Activated T-helper 1 cell treated with anti-CD3 and anti-CD28 coated beads, Interleukin-12 subunit alpha, Interleukin-12 subunit beta, Interleukin-2, Interleukin-4 antibody, amounts not matched to agents 30 ng/mL and 10 ng/mL and 1 ng/mL, durations not matched to agents 14 hours and 24 hours and 36 hours (primary cell): Measurements from ENCODE around the gene PLP1. TPM values are rescaled to one million over a fixed set of nuclear protein-coding genes. Genes with fewer than 3 reads are reported as not detected.

Experiments
- DNase-seq: peaks from one replicate; pipeline ENCODE4 v3.0.0; 2021; ENCODE audit warnings: low spot score
- H3K27ac Mint-ChIP-seq: one replicate; pipeline ENCODE4 v1.8.0; 2021; ENCODE audit warnings: mild to moderate bottlenecking, mixed read lengths
- H3K27me3 Mint-ChIP-seq: one replicate; pipeline ENCODE4 v1.8.0; 2022; ENCODE audit warnings: mild to moderate bottlenecking, moderate library complexity, mixed read lengths; ENCODE audit not compliant: insufficient read depth
- H3K36me3 Mint-ChIP-seq: one replicate; pipeline ENCODE4 v1.8.0; 2021; ENCODE audit warnings: low read depth, mixed read lengths
- H3K4me1 Mint-ChIP-seq: one replicate; pipeline ENCODE4 v1.8.0; 2021; ENCODE audit warnings: low read depth, mixed read lengths
- H3K4me3 Mint-ChIP-seq: one replicate; pipeline ENCODE4 v1.8.0; 2021; ENCODE audit warnings: mild to moderate bottlenecking, moderate library complexity, mixed read lengths
- H3K9me3 Mint-ChIP-seq: one replicate; pipeline ENCODE4 v1.8.0; 2021; ENCODE audit warnings: mixed read lengths
- intact Hi-C: fragments of 100-400 bp; cut with micrococcal nuclease; formaldehyde crosslinking; loops from one replicate; pipeline ENCODE4 v1.15.1; 2024
- total RNA-seq: library from RNA; stranded (reverse); gene quantifications from 2 replicates; pipeline ENCODE4 v1.2.3, GENCODE V29; 2022

The PLP1 gene
- not detected in 2 replicates for total RNA-seq

DNA sequence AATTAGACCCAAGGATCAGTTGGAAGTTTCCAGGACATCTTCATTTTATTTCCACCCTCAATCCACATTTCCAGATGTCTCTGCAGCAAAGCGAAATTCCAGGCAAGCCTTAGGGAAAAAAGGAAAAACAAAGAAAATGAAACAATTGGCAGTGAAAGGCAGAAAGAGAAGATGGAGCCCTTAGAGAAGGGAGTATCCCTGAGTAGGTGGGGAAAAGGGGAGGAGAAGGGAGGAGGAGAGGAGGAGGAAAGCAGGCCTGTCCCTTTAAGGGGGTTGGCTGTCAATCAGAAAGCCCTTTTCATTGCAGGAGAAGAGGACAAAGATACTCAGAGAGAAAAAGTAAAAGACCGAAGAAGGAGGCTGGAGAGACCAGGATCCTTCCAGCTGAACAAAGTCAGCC, at the start of gene PLP1:
PLP1 (plus strand) TSS at position 295 of the 400 bp plus-strand sequence. CDS start 156 bp downstream, outside the sequence.
- no peaks in the 10 kb centered on the region for H3K9me3 Mint-ChIP-seq
- H3K4me1 Mint-ChIP-seq: no peaks in the 10 kb centered on the region
- no peak for DNase-seq
- H3K27ac Mint-ChIP-seq: no peak within 1 kb of the TSS
- H3K36me3 Mint-ChIP-seq: no peaks in the 10 kb centered on the region
- peaks cover 7% of the 10 kb centered on the region for H3K27me3 Mint-ChIP-seq
- H3K4me3 Mint-ChIP-seq: no peak within 1 kb of the TSS
- intact Hi-C loops: no loop called here

DNA sequence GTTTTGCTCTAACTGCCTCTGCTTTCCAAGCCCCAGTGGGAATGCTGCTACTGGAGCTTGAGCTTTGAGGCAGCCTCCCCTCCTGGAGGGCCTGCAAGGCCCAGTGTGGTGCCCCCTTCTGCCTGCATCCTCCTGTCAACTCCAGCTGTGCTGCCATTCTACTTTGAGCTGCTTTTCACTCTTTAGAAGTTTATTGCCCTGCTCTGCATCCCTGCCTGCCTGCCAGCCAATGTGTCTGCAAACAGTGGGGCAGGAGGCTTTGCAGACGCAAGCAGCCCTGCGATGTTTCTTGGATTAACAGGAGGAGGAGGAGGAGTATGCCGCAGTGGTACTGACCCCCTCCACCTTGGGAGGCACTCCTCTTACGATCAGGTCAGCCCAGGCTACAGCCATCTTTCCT, 49.5 kb upstream of the PLP1 start:
- Mint-ChIP-seq H3K27me3 (peaks cover 4% of the 10 kb centered on the region), H3K4me3 (no peak overlapping the region), H3K9me3 (no peaks in the 10 kb centered on the region), H3K27ac (no peak overlapping the region), H3K4me1 (no peaks in the 10 kb centered on the region), H3K36me3 (no peaks in the 10 kb centered on the region)
- intact Hi-C loops: no loop called here
- DNase-seq: no peak

DNA sequence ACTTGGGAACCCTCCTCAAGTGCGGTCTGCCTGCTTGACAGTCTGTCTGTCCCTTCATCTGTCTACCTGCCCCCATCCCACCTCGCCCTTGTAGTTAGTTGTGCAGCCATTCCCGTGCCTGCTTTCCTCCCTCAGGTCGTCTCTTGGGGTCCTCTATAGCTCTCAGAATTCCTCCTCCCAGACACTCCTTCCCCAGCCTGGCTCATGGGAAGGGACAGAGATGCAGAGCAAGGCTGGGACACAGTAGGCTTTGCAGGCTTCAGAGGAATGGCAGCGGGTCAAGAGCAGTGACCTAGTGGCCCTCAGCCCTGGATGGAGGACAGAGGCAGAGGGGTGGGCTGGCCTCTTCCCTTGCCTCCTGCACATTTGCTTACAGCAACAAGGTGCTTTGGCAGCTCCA, 47.6 kb upstream of the PLP1 start:
- no peaks in the 10 kb centered on the region for H3K9me3 Mint-ChIP-seq
- intact Hi-C loops: no loop called here
- no peak for DNase-seq
- no peak overlapping the region for H3K27ac Mint-ChIP-seq
- H3K36me3 Mint-ChIP-seq: no peaks in the 10 kb centered on the region
- H3K4me1 Mint-ChIP-seq: peaks cover 1% of the 10 kb centered on the region
- H3K4me3 Mint-ChIP-seq: no peak overlapping the region
- peaks cover 4% of the 10 kb centered on the region for H3K27me3 Mint-ChIP-seq

- H3K27me3 Mint-ChIP-seq: peaks cover 4% of the 10 kb centered on the region
- H3K27ac Mint-ChIP-seq: no peak overlapping the region
- DNase-seq: no peak
- intact Hi-C loops: no loop called here
- no peaks in the 10 kb centered on the region for H3K36me3 Mint-ChIP-seq
- H3K4me3 Mint-ChIP-seq: no peak overlapping the region
- peaks cover 7% of the 10 kb centered on the region for H3K4me1 Mint-ChIP-seq
- no peaks in the 10 kb centered on the region for H3K9me3 Mint-ChIP-seq
Measured at GRCh38 chrX:103730147-103730795, 46.4 kb upstream of the PLP1 start.

- no peak overlapping the region for H3K27ac Mint-ChIP-seq
- no peaks in the 10 kb centered on the region for H3K9me3 Mint-ChIP-seq
Measured at GRCh38 chrX:103730796-103731493, 45.7 kb upstream of the PLP1 start.

DNA sequence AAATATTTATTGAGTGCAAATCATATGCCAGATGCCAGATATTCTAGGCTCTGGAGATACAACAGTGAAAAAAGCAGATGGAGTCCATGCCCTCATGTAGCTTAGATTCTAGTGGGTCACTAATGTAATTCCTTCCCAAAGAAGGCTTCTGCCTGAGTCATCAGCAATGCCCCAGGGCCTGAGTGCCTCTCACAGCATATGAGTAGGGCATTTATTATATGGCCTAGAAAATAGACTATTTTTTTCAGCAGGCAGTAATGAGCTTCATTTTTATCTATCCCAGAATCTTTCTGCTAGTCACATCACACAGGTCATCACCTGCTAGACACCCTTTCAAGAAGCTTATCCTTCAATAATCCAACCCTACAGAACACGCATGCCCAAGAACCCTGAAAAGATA, 43.6 kb upstream of the PLP1 start:
- intact Hi-C loops: no loop called here

More at GRCh38 chrX:103730796-103731493, 45.7 kb upstream of the PLP1 start:
- intact Hi-C loops: no loop called here
- H3K4me1 Mint-ChIP-seq: peaks cover 7% of the 10 kb centered on the region
- peaks cover 4% of the 10 kb centered on the region for H3K27me3 Mint-ChIP-seq
- DNase-seq: no peak
- no peak overlapping the region for H3K4me3 Mint-ChIP-seq
- H3K36me3 Mint-ChIP-seq: no peaks in the 10 kb centered on the region

DNA sequence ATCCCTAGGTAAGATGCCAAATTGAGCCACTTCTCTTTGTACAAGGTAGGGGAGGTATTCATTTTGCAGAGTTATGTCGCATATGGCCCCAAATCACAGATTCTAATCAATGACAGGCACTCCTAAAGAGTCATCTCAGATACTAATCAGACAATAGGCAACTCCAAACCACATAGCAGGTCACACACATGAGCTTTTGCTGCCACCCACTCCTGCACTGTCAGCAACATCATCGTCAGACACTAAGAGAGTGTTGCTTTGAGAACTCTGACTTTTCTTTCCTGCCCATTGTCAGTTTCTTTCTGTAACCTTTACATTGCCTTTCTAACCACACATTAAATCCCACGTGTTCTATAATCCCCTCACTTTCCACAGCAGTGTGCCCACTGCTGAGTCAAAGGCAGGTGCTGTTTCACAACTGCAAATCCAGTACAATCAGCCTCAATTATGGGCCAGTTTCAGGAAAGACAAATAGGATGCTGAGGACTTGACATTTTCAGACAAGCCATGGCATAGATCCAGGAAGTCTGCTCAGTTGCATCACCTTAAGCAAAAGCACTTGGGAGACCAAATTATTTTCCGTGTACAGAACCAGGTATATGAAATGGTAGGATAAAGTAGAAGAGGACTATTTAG, 42.4 kb upstream of the PLP1 start:
- Mint-ChIP-seq H3K27me3 (peaks cover 4% of the 10 kb centered on the region), H3K4me1 (peaks cover 7% of the 10 kb centered on the region), H3K4me3 (no peak overlapping the region), H3K27ac (no peak overlapping the region), H3K9me3 (no peaks in the 10 kb centered on the region), H3K36me3 (no peaks in the 10 kb centered on the region)
- no peak for DNase-seq
- intact Hi-C loops: no loop called here

More for the DNA sequence above, 43.6 kb upstream of the PLP1 start:
- no peak for DNase-seq
- Mint-ChIP-seq H3K27me3 (peaks cover 4% of the 10 kb centered on the region), H3K4me3 (no peak overlapping the region), H3K9me3 (no peaks in the 10 kb centered on the region), H3K27ac (no peak overlapping the region), H3K4me1 (peaks cover 7% of the 10 kb centered on the region), H3K36me3 (no peaks in the 10 kb centered on the region)

GRCh38 chrX:103737696-103738095, 38.9 kb upstream of the PLP1 start:
- no peak for DNase-seq
- Mint-ChIP-seq H3K9me3 (no peaks in the 10 kb centered on the region), H3K4me3 (no peak overlapping the region), H3K27me3 (no peaks in the 10 kb centered on the region), H3K27ac (no peak overlapping the region), H3K4me1 (peaks cover 7% of the 10 kb centered on the region), H3K36me3 (no peaks in the 10 kb centered on the region)
- intact Hi-C loops: no loop called here

DNA sequence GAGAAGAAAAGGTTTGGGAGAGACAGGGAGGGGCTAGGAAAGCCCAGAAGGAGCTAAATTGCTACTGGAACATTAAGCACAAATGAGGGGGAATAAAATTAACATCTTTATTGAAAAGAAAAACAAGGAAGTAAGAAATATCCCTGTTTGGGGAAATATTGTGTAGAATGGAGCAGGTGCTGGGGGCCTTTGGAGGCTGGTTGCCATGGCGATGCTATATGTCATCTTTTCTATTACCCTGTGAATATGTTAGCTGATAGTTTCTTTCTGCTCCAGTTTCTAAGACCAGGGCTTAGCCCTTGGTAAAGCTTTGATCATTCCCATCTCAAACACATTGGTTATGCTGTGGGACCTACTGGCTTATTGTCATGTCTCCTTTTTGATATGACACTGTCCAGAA, 37.2 kb upstream of the PLP1 start:
- H3K27me3 Mint-ChIP-seq: no peaks in the 10 kb centered on the region
- H3K4me1 Mint-ChIP-seq: peaks cover 2% of the 10 kb centered on the region
- no peak overlapping the region for H3K4me3 Mint-ChIP-seq
- no peaks in the 10 kb centered on the region for H3K9me3 Mint-ChIP-seq
- H3K36me3 Mint-ChIP-seq: no peaks in the 10 kb centered on the region
- DNase-seq: no peak
- no peak overlapping the region for H3K27ac Mint-ChIP-seq
- intact Hi-C loops: no loop called here

- intact Hi-C loops: no loop called here
- Mint-ChIP-seq H3K27me3 (no peaks in the 10 kb centered on the region), H3K9me3 (no peaks in the 10 kb centered on the region)
Measured at GRCh38 chrX:103741879-103742278, 34.8 kb upstream of the PLP1 start.

GRCh38 chrX:103742339-103742738, 34.3 kb upstream of the PLP1 start:
- Mint-ChIP-seq H3K27ac (no peak overlapping the region), H3K27me3 (no peaks in the 10 kb centered on the region), H3K36me3 (no peaks in the 10 kb centered on the region), H3K9me3 (no peaks in the 10 kb centered on the region), H3K4me3 (no peak overlapping the region), H3K4me1 (no peaks in the 10 kb centered on the region)
- intact Hi-C loops: no loop called here
- no peak for DNase-seq

More at GRCh38 chrX:103741879-103742278, 34.8 kb upstream of the PLP1 start:
- Mint-ChIP-seq H3K27ac (no peak overlapping the region), H3K4me1 (no peaks in the 10 kb centered on the region), H3K4me3 (no peak overlapping the region), H3K36me3 (no peaks in the 10 kb centered on the region)
- DNase-seq: no peak

DNA sequence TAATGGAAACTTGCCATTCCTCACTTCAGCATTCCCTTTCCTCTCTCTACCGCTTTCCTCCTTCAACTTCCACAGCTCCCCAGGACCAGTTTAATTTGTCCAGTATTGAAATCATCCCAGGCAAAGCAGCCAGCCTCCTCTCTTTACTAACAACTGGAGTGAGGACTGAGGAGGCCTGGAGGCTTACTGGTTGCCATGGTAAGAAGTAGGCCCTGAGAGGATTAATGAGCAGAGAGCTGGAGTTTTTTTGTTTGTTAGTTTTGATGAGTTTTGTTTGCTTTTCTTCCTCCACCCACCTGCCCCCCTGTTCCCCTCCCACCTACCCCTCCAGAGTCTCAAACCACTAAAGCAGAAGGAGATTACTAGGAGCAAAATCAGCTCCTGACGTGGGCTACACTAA, 29.5 kb upstream of the PLP1 start:
- intact Hi-C loops: no loop called here
- no peaks in the 10 kb centered on the region for H3K4me1 Mint-ChIP-seq
- no peaks in the 10 kb centered on the region for H3K36me3 Mint-ChIP-seq
- H3K27me3 Mint-ChIP-seq: no peaks in the 10 kb centered on the region
- H3K9me3 Mint-ChIP-seq: no peaks in the 10 kb centered on the region
- no peak for DNase-seq
- H3K4me3 Mint-ChIP-seq: no peak overlapping the region
- no peak overlapping the region for H3K27ac Mint-ChIP-seq

DNA sequence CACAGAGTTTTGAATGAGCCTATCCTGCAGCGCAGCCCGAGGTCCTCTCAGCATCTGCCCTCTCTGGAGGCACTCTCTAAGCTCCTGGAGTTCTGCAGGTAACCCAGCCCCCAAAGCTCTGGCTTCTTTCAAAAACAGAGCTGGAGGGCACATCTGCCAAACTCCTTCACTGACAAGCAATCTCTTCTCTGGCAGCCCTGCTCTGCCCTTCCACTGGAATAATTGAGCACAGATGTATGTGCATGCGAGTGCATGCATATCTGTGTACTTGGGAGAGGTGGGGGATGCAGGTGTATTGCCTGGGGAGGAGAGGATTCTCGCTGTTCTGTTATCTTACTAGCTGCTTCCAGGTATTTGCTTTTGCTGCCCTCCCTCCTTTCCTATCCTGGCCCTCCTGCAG, 22.2 kb upstream of the PLP1 start:
- Mint-ChIP-seq H3K36me3 (no peaks in the 10 kb centered on the region), H3K27me3 (peaks cover 5% of the 10 kb centered on the region), H3K4me3 (no peak overlapping the region), H3K27ac (no peak overlapping the region), H3K9me3 (no peaks in the 10 kb centered on the region), H3K4me1 (no peaks in the 10 kb centered on the region)
- no peak for DNase-seq
- intact Hi-C loops: no loop called here
